Raji (cell line): Measurements from ENCODE around the gene FES.

Source experiments
- POLR2A ChIP-seq: IDR thresholded peaks from 2 replicates; pipeline ENCODE4 v1.6.1; 2011; ENCODE audit warnings: low read depth, low read length, control low read depth; ENCODE audit not compliant: insufficient read depth

Gene FES

DNA sequence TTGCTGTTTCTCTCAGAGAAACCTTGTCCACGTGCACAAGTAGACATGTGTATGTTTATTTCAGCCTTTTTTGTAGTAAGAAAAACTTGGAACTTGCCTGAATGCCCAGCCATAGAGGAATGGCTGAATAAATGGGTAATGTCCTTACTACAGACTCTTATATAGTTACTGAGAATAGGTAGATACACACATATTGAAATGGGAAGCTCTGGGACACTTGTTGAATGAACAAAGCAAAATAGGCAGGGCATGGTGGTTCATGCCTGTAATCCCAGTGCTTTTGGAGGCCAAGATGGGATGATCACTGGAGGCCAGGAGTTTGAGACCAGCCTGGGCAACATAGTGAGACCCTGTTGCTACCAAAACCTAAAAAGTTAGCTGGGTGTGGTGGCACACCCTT lies 52.5 kb downstream of the FES start:
- no peak for TF ChIP-seq POLR2A

DNA sequence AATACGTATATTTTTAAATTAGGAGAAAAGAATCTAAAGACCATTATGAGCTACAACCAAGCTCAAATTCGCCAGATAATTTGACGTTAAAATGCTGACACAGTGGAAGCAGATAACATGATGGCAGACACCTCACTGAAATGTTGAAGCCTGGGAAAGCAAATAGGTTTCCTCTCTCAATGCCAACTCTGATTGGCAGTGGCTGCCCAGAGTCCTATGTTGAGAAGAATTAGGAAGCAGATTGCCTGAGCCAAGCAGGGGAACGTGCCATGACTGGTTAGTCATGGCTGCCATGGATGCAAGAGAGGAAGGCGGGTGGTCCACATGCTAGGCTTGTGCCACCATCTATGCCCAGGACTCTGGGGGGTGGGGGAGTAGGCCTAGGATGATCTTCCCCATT lies 54.0 kb downstream of the FES start:
- TF ChIP-seq POLR2A, result no peak

GRCh38 chr15:90939756-90940155 lies 55.5 kb downstream of the FES start:
- no peak for TF ChIP-seq POLR2A

DNA sequence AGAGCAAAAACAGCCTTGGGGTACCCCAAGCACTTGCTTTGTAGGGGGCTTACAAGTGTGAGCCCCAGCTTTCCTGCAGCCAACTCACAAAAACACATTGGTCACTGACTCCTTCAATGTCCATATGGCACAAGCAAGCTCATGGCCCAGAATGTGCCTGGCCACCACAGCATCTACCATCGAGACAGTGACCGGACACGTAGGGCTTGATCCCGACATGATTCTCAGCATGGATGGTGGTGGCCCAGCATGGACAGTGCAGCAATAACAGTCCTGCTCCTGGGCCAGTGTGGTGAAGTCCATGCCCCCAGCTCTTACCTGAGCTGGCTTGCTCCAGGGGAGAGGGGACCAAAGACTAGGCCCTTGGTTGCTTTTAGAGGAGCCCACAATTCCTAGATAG lies 56.7 kb downstream of the FES start:
- no peak for TF ChIP-seq POLR2A

- no peak for TF ChIP-seq POLR2A
Measured at GRCh38 chr15:90942354-90943120, 58.2 kb downstream of the FES start.

DNA sequence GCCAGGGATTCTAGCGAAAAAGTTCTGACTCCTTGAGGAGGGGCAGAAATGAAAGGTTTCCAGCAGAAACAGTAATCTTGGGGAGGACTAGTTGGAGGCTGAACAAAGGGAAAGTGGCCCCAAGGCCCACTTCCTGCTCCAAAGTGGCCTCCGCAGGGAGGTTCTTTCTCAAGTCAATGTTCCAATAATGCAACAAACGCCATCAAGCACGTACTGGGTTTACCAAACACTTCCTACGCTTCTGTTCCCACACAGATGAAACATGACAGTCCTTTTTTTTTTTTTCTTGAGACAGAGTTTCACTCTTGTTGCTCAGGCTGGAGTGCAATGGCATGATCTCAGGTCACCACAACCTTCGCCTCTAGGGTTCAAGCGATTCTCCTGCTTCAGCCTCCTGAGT lies 60.8 kb downstream of the FES start:
- no peak for TF ChIP-seq POLR2A
